ENCODE results near the gene PRKAG2. TPM values are rescaled to one million over a fixed set of nuclear protein-coding genes. Genes with fewer than 3 reads are reported as not detected.

PRKAG2 gene
- total RNA-seq, 1 experiment from 2014 or later, result 73.9 TPM

GRCh38 chr7:151727579-151728285, 149.2 kb downstream of the PRKAG2 start:
- ChIA-PET CTCF (interaction anchor here (0.6 to 1.6 kb wide), 6 partner anchors 17 to 238 kb away, joined by 3 to 7 read pairs (median 3); no protein-coding TSS in a partner anchor), POLR2A (interaction anchor here (0.8 to 1.9 kb wide), 8 partner anchors 9 to 210 kb away, joined by 3 to 9 read pairs (median 4); no protein-coding TSS in a partner anchor)
- DNase-seq (ENCODE audit: unreplicated experiment), result peak; percentile 99
- H3K36me3 Mint-ChIP-seq (ENCODE audit: insufficient read depth, unreplicated experiment), result no peaks in the 10 kb centered on the region
- no peaks in the 10 kb centered on the region for H3K9me3 Mint-ChIP-seq (ENCODE audit: unreplicated experiment)
- no TSS peak for BruUV-seq (replicated peaks)
- intact Hi-C loops (cut with micrococcal nuclease), result loop anchor here (1.0 kb wide), 2 partner anchors 18 to 96 kb away; no protein-coding TSS in a partner anchor
- H3K4me3 Mint-ChIP-seq (ENCODE audit: unreplicated experiment), result no peak overlapping the region
- peaks cover 24% of the 10 kb centered on the region for H3K4me1 Mint-ChIP-seq (ENCODE audit: insufficient read depth, unreplicated experiment)
- H3K27me3 Mint-ChIP-seq (ENCODE audit: insufficient read depth, unreplicated experiment), result no peaks in the 10 kb centered on the region
- peak overlapping the region; percentile 43 for H3K27ac Mint-ChIP-seq (ENCODE audit: low read depth, unreplicated experiment)
- TF ChIP-seq, protein P1, sequence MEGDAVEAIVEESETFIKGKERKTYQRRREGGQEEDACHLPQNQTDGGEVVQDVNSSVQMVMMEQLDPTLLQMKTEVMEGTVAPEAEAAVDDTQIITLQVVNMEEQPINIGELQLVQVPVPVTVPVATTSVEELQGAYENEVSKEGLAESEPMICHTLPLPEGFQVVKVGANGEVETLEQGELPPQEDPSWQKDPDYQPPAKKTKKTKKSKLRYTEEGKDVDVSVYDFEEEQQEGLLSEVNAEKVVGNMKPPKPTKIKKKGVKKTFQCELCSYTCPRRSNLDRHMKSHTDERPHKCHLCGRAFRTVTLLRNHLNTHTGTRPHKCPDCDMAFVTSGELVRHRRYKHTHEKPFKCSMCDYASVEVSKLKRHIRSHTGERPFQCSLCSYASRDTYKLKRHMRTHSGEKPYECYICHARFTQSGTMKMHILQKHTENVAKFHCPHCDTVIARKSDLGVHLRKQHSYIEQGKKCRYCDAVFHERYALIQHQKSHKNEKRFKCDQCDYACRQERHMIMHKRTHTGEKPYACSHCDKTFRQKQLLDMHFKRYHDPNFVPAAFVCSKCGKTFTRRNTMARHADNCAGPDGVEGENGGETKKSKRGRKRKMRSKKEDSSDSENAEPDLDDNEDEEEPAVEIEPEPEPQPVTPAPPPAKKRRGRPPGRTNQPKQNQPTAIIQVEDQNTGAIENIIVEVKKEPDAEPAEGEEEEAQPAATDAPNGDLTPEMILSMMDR (IDR thresholded peaks at IDR 0.05; ENCODE audit: unreplicated experiment), result no peak

DNA sequence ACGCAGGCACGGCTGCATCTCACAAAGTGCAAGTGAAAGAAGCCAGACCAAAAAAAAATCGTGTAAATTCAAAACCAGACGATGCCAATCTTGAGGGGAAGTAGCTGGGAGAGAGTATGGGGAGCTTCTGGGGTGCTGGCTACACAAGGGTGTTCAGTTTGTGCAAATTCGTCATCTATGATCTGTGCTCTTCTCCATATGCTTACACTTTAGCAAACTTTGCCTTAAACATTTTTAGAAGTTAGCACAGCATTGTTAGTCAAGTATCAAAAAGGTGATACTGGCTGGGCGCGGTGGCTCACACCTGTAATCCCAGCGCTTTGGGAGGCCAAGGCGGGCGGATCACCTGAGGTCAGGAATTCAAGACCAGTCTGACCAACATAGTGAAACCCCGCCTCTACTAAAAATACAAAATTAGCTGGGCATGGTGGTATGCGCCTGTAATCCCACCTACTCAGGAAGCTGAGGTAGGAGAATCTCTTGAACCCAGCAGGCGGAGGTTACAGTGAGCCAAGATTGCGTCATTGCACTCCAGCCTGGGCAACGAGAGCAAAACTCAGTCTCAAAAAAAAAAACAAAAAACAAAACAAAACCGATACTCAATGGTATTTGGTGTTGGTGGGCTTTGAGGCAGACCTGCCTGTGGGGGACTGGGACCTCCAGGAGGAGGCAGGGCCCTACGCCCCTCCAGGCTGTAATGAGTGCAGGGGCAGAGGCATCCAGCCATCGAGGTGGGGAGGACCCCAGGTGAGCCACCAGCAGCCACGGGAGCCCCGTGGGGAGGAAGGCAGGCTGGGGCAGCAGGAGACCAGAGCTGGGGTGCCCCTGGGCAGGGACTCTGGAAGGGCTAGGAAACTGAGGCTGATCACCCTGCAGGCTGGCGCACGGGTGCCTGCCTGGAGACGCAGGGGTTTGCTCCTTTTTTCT, 150.0 kb downstream of the PRKAG2 start:
- TF ChIP-seq, protein P1 (IDR thresholded peaks at IDR 0.05; ENCODE audit: unreplicated experiment), result no peak
- Mint-ChIP-seq H3K4me3 (ENCODE audit: unreplicated experiment) (no peak overlapping the region), H3K9me3 (ENCODE audit: unreplicated experiment) (no peaks in the 10 kb centered on the region), H3K27ac (ENCODE audit: low read depth, unreplicated experiment) (peak overlapping the region; percentile 43), H3K4me1 (ENCODE audit: insufficient read depth, unreplicated experiment) (peaks cover 24% of the 10 kb centered on the region), H3K27me3 (ENCODE audit: insufficient read depth, unreplicated experiment) (no peaks in the 10 kb centered on the region), H3K36me3 (ENCODE audit: insufficient read depth, unreplicated experiment) (no peaks in the 10 kb centered on the region)
- DNase-seq (ENCODE audit: unreplicated experiment), result no peak
- no TSS peak for BruUV-seq (replicated peaks)
- POLR2A ChIA-PET, result interaction anchor here (0.8 to 1.9 kb wide), 6 partner anchors 9 to 96 kb away, joined by 3 to 9 read pairs (median 4); no protein-coding TSS in a partner anchor
- intact Hi-C loops (cut with micrococcal nuclease), result loop anchor here (1.0 kb wide), 2 partner anchors 18 to 96 kb away; no protein-coding TSS in a partner anchor
- CTCF ChIA-PET, result interaction anchor here (0.6 to 2.1 kb wide), 10 partner anchors 9 to 239 kb away, joined by 3 to 10 read pairs (median 3); no protein-coding TSS in a partner anchor

GRCh38 chr7:151725844-151726651, 150.9 kb downstream of the PRKAG2 start:
- Mint-ChIP-seq H3K36me3 (ENCODE audit: insufficient read depth, unreplicated experiment) (no peaks in the 10 kb centered on the region), H3K4me3 (ENCODE audit: unreplicated experiment) (no peak overlapping the region), H3K4me1 (ENCODE audit: insufficient read depth, unreplicated experiment) (peaks cover 24% of the 10 kb centered on the region), H3K9me3 (ENCODE audit: unreplicated experiment) (no peaks in the 10 kb centered on the region), H3K27me3 (ENCODE audit: insufficient read depth, unreplicated experiment) (no peaks in the 10 kb centered on the region), H3K27ac (ENCODE audit: low read depth, unreplicated experiment) (no peak overlapping the region)
- ChIA-PET CTCF (interaction anchor here (0.6 to 2.1 kb wide), 8 partner anchors 8 to 105 kb away, joined by 3 to 10 read pairs (median 4); no protein-coding TSS in a partner anchor), POLR2A (no interaction called here)
- intact Hi-C loops (cut with micrococcal nuclease), result no loop called here
- BruUV-seq (replicated peaks), result no TSS peak
- DNase-seq (ENCODE audit: unreplicated experiment), result no peak
- TF ChIP-seq, protein P1 (IDR thresholded peaks at IDR 0.05; ENCODE audit: unreplicated experiment), result peak; percentile 12
